T-helper 9 cell (primary cell): Measurements from ENCODE around the gene NEO1.
A peak's percentile ranks its signal among the peaks of the same experiment; 100 is the strongest.

ENCODE experiments used
- DNase-seq: peaks from one replicate; pipeline ENCODE4 v3.0.0-alpha.2; 2020

The NEO1 gene

GRCh38 chr15:73227433-73228056 lies 175.3 kb downstream of the NEO1 start:
- no peak for DNase-seq

- no peak for DNase-seq
These were observed 175.9 kb downstream of the NEO1 start for GRCh38 chr15:73228128-73228646.

- DNase-seq, result no peak
These were observed 179.6 kb downstream of the NEO1 start for GRCh38 chr15:73231661-73232419.

- DNase-seq, result no peak
These were observed 180.5 kb downstream of the NEO1 start for GRCh38 chr15:73232776-73233175.

- no peak for DNase-seq
These were observed 181.4 kb downstream of the NEO1 start for GRCh38 chr15:73233623-73234022.

- DNase-seq, result no peak
These were observed 185.6 kb downstream of the NEO1 start for GRCh38 chr15:73237910-73238309.

- no peak for DNase-seq
These were observed 187.4 kb downstream of the NEO1 start for GRCh38 chr15:73239564-73240215.

- DNase-seq, result peak; percentile 63
These were observed 188.7 kb downstream of the NEO1 start for GRCh38 chr15:73240866-73241499.

- DNase-seq, result no peak
These were observed 192.1 kb downstream of the NEO1 start for GRCh38 chr15:73244333-73244732.

- no peak for DNase-seq
These were observed 194.2 kb downstream of the NEO1 start for GRCh38 chr15:73246439-73246838.

- DNase-seq, result no peak
These were observed 194.6 kb downstream of the NEO1 start for GRCh38 chr15:73246898-73247297.

- DNase-seq, result no peak
These were observed 195.1 kb downstream of the NEO1 start for GRCh38 chr15:73247331-73247730.

- no peak for DNase-seq
These were observed 197.2 kb downstream of the NEO1 start for GRCh38 chr15:73249499-73249898.

- no peak for DNase-seq
These were observed 202.3 kb downstream of the NEO1 start for GRCh38 chr15:73254598-73254997.

- DNase-seq, result no peak
These were observed 206.2 kb downstream of the NEO1 start for GRCh38 chr15:73258271-73259108.

- DNase-seq, result no peak
These were observed 212.6 kb downstream of the NEO1 start for GRCh38 chr15:73264881-73265280.

- DNase-seq, result peak; percentile 20
These were observed 213.4 kb downstream of the NEO1 start for GRCh38 chr15:73265536-73266153.

- DNase-seq, result no peak
These were observed 216.2 kb downstream of the NEO1 start for GRCh38 chr15:73268457-73268856.

- no peak for DNase-seq
These were observed 218.3 kb downstream of the NEO1 start for GRCh38 chr15:73270366-73271097.

GRCh38 chr15:73273181-73274002 lies 221.1 kb downstream of the NEO1 start:
- DNase-seq, result peak; percentile 10
